ENCODE measurements around the gene CANT1.

DNA sequence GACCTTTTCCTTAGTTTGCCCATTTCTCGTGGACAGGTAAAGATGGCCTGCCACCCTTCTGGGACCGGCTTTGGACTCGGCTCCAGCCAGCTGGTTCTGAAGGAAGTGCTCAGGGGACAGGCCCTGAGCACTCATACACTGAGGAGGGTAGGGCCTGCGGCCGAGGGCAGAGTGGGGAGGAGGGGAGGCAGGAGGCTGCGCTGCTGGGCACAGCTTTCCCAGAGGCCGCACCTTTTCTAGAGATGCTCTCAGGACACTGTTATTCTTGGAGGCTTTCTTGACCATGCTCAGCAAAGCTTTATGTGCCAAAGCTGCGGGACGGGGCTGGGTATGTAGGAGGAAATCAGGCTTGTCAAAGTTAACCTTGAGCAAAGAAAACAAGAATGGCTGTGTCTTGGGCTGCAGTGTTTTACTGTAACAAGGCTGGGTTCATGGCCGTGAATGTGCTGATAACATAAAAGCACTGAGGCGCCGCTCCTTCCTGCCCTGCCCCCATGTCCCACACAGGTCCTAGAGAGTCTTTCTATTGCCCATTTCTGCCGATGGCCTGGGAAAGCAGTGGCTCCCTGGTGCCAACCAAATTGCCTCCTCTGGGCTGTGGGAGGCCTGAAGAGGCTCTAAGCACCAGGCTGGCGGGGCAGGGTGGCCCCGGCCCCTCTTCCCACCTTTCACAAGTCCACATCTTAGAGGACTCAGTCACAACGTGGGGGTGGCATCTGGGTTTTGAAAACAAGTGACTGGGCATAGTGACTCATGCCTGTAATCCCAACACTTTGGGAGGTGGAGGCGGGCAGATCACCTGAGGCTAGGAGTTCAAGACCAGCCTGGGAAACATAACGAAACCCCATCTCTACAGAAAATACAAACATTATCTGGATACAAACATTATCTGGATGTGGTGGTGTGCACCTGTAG is 62.1 kb downstream of the CANT1 start:
- TF ChIP-seq, protein P1, sequence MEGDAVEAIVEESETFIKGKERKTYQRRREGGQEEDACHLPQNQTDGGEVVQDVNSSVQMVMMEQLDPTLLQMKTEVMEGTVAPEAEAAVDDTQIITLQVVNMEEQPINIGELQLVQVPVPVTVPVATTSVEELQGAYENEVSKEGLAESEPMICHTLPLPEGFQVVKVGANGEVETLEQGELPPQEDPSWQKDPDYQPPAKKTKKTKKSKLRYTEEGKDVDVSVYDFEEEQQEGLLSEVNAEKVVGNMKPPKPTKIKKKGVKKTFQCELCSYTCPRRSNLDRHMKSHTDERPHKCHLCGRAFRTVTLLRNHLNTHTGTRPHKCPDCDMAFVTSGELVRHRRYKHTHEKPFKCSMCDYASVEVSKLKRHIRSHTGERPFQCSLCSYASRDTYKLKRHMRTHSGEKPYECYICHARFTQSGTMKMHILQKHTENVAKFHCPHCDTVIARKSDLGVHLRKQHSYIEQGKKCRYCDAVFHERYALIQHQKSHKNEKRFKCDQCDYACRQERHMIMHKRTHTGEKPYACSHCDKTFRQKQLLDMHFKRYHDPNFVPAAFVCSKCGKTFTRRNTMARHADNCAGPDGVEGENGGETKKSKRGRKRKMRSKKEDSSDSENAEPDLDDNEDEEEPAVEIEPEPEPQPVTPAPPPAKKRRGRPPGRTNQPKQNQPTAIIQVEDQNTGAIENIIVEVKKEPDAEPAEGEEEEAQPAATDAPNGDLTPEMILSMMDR (IDR thresholded peaks at IDR 0.05): no peak
- no peak for TF ChIP-seq POLR2A (IDR thresholded peaks at IDR 0.05)
